Esophagus muscularis mucosa (tissue), 4 donors: ENCODE measurements around the gene ZNF512. TPM values are rescaled to one million over a fixed set of nuclear protein-coding genes. Genes with fewer than 3 reads are reported as not detected.

Source experiments
- DNase-seq: peaks from one replicate; pipeline ENCODE4 v3.0.0-alpha.2; 2017; ENCODE audit errors: extremely low spot score
- H3K27ac ChIP-seq, 4 donors: fragments of 200-600 bp; sonication (generic); replicated peaks in 1 of 4; 1 replicate in 3 of 4; 2 replicates in 1 of 4; pipeline ENCODE4 v1.5.1; 2016 to 2019; ENCODE audit warnings: mild to moderate bottlenecking in 1 of 4
- H3K27me3 ChIP-seq, 4 donors: fragments of 200-600 bp; sonication (generic); one replicate each; pipeline versions ENCODE4 v1.5.1 to v1.6.0; 2016 to 2019
- H3K36me3 ChIP-seq, 4 donors: fragments of 200-600 bp; sonication (generic); one replicate each; pipeline ENCODE4 v1.5.1; 2016 to 2019
- H3K4me1 ChIP-seq, 4 donors: fragments of 200-600 bp; sonication (generic); one replicate each; pipeline ENCODE4 v1.5.1; 2016 to 2019
- H3K4me3 ChIP-seq, 4 donors: fragments of 200-600 bp; sonication (generic); 1 replicate in 2 of 4; 2 replicates in 2 of 4; pipeline ENCODE4 v1.5.1; 2016 to 2019; ENCODE audit warnings: mild to moderate bottlenecking in 4 of 4, moderate library complexity in 1 of 4
- H3K9me3 ChIP-seq, 4 donors: fragments of 200-600 bp; sonication (generic); 1 replicate in 3 of 4; 2 replicates in 1 of 4; pipeline ENCODE4 v1.5.1; 2016 to 2019
- EP300 ChIP-seq: sonication (generic); formaldehyde crosslinking; IDR thresholded peaks from one replicate; pipeline ENCODE4 v1.6.1; 2017; ENCODE audit warnings: antibody characterized with exemption
- POLR2A ChIP-seq: fragments of 450-650 bp; IDR thresholded peaks from one replicate; pipeline ENCODE4 v1.6.1; 2017; ENCODE audit warnings: antibody characterized with exemption, moderate library complexity, mild to moderate bottlenecking, low read depth
- POLR2AphosphoS5 ChIP-seq, 2 donors: sonication (generic); formaldehyde crosslinking; IDR thresholded peaks; one replicate each; pipeline ENCODE4 v1.6.1; 2017; ENCODE audit warnings: antibody characterized with exemption in 2 of 2
- WGBS: methylation state at CpG from one replicate; pipeline ENCODE4 v1.1.5; 2018; 5-methylcytosine and 5-hydroxymethylcytosine counted together
- intact Hi-C: fragments of 100-400 bp; cut with DNase I; formaldehyde crosslinking; loops from one replicate; pipeline ENCODE4 v1.15.1; 2023
- total RNA-seq, 4 donors: library from RNA; depleted of rRNA; stranded (reverse); fragments of >200 nt; gene quantifications; one replicate each; pipeline versions ENCODE4 v1.1.0 to v1.2.1, GENCODE V29; 2016
- TF ChIP-seq, protein P1 (sequence below), 3 experiments: fragments of 200-600 bp in 2 of 3; fragments of 450-650 bp in 1 of 3; sonication (generic) in 2 of 3; IDR thresholded peaks; one replicate each; pipeline ENCODE4 v1.5.1; 2017 to 2019; ENCODE audit warnings: antibody characterized with exemption in 3 of 3, mild to moderate bottlenecking in 2 of 3, moderate library complexity in 1 of 3

ZNF512 gene
- total RNA-seq, 4 donors from 2014 or later, result 29.5 to 39.3 (median 33.7) TPM

- no peaks in the 10 kb centered on the region for H3K36me3 ChIP-seq
- H3K4me1 ChIP-seq, result no peaks in the 10 kb centered on the region
- intact Hi-C loops, result no loop called here
- 74% methylated on average over 2 of the region's 2 CpGs for WGBS
- H3K27ac ChIP-seq, result no peak overlapping the region
- TF ChIP-seq EP300, result no peak
- no peak for TF ChIP-seq POLR2AphosphoS5 (IDR thresholded peaks at IDR 0.05)
- no peak for TF ChIP-seq POLR2A
- TF ChIP-seq, protein P1, sequence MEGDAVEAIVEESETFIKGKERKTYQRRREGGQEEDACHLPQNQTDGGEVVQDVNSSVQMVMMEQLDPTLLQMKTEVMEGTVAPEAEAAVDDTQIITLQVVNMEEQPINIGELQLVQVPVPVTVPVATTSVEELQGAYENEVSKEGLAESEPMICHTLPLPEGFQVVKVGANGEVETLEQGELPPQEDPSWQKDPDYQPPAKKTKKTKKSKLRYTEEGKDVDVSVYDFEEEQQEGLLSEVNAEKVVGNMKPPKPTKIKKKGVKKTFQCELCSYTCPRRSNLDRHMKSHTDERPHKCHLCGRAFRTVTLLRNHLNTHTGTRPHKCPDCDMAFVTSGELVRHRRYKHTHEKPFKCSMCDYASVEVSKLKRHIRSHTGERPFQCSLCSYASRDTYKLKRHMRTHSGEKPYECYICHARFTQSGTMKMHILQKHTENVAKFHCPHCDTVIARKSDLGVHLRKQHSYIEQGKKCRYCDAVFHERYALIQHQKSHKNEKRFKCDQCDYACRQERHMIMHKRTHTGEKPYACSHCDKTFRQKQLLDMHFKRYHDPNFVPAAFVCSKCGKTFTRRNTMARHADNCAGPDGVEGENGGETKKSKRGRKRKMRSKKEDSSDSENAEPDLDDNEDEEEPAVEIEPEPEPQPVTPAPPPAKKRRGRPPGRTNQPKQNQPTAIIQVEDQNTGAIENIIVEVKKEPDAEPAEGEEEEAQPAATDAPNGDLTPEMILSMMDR (IDR thresholded peaks at IDR 0.05), result no peak
- H3K27me3 ChIP-seq, result peaks cover 0 to 30% (median 0%) of the 10 kb centered on the region in 4 donors
- no peak for DNase-seq
- H3K9me3 ChIP-seq, result no peaks in the 10 kb centered on the region
- no peak overlapping the region for H3K4me3 ChIP-seq
These were observed 23.6 kb upstream of the ZNF512 start for GRCh38 chr2:27559228-27559627.

GRCh38 chr2:27561060-27561459, 21.8 kb upstream of the ZNF512 start:
- no peak overlapping the region for H3K4me3 ChIP-seq

GRCh38 chr2:27566628-27567027, 16.2 kb upstream of the ZNF512 start:
- Histone ChIP-seq H3K27me3 (peaks cover 0 to 10% (median 0%) of the 10 kb centered on the region in 4 donors), H3K4me1 (no peaks in the 10 kb centered on the region), H3K36me3 (no peaks in the 10 kb centered on the region), H3K4me3 (no peak overlapping the region), H3K27ac (no peak overlapping the region), H3K9me3 (peaks cover 0 to 2% (median 0%) of the 10 kb centered on the region in 4 donors)
- 64% methylated on average over 2 of the region's 2 CpGs for WGBS
- DNase-seq, result peak; percentile 3
- TF ChIP-seq POLR2A, result no peak
- TF ChIP-seq EP300, result no peak
- TF ChIP-seq POLR2AphosphoS5 (IDR thresholded peaks at IDR 0.05), result no peak
- TF ChIP-seq, protein P1 (IDR thresholded peaks at IDR 0.05), result no peak
- intact Hi-C loops, result no loop called here

More at GRCh38 chr2:27561060-27561459, 21.8 kb upstream of the ZNF512 start:
- WGBS, result 73% methylated on average over 2 of the region's 2 CpGs
- no peak for DNase-seq
- Histone ChIP-seq H3K27ac (no peak overlapping the region), H3K36me3 (no peaks in the 10 kb centered on the region), H3K4me1 (no peaks in the 10 kb centered on the region), H3K27me3 (peaks cover 0 to 21% (median 0%) of the 10 kb centered on the region in 4 donors), H3K9me3 (no peaks in the 10 kb centered on the region)
- intact Hi-C loops, result no loop called here
- TF ChIP-seq, protein P1 (IDR thresholded peaks at IDR 0.05), result no peak
- TF ChIP-seq POLR2AphosphoS5 (IDR thresholded peaks at IDR 0.05) (no peak), POLR2A (no peak), EP300 (no peak)

- TF ChIP-seq, protein P1 (IDR thresholded peaks at IDR 0.05), result no peak
- TF ChIP-seq POLR2A (no peak), EP300 (no peak), POLR2AphosphoS5 (IDR thresholded peaks at IDR 0.05) (no peak)
- DNase-seq, result peak; percentile 26
- peaks cover 0 to 27% (median 22%) of the 10 kb centered on the region in 4 donors for H3K9me3 ChIP-seq
- no peaks in the 10 kb centered on the region for H3K4me1 ChIP-seq
- H3K36me3 ChIP-seq, result no peaks in the 10 kb centered on the region
- no peak overlapping the region for H3K4me3 ChIP-seq
- no peak overlapping the region for H3K27ac ChIP-seq
- intact Hi-C loops, result no loop called here
- peaks cover 0 to 6% (median 0%) of the 10 kb centered on the region in 4 donors for H3K27me3 ChIP-seq
- WGBS, result 54% methylated on average over 2 of the region's 2 CpGs
These were observed 13.4 kb upstream of the ZNF512 start for GRCh38 chr2:27569398-27569797.

DNA sequence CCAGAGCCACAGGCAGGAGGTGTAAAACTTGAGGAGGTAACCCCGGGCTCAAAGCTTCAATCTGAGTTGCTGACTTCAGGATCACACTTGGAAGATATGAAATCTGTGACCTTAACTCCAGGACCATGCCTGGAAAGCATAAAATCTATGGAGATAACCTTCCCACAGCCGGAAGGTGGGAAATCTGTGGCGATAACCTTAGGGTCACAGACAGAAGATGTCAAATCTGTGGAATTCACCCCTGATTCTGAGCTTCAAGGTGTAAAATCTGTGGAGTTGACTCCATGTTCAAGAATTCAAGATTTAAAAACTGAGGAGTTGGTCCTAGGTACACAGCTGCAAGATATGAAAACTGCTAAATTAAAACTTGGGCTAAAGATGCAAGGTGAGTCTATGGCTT, 11.6 kb upstream of the ZNF512 start:
- TF ChIP-seq, protein P1 (IDR thresholded peaks at IDR 0.05), result no peak
- no peak for TF ChIP-seq EP300
- TF ChIP-seq POLR2AphosphoS5 (IDR thresholded peaks at IDR 0.05), result no peak
- TF ChIP-seq POLR2A, result no peak
- Histone ChIP-seq H3K27ac (no peak overlapping the region), H3K27me3 (peaks cover 0 to 6% (median 0%) of the 10 kb centered on the region in 4 donors), H3K9me3 (peaks cover 0 to 45% (median 36%) of the 10 kb centered on the region in 4 donors), H3K4me1 (no peaks in the 10 kb centered on the region), H3K4me3 (no peak overlapping the region), H3K36me3 (no peaks in the 10 kb centered on the region)
- intact Hi-C loops, result no loop called here
- 46% methylated on average over 3 of the region's 3 CpGs for WGBS
- peak; percentile 34 for DNase-seq
